UCSD-AML1 (cell line): ENCODE data around the gene TBL3.

Experiments used
- DNase-seq: peaks from one replicate; lab custom pipeline; 2025; ENCODE audit not compliant: unreplicated experiment; lab: John Stamatoyannopoulos, UW

Gene TBL3

GRCh38 chr16:2013527-2013926 lies 41.7 kb downstream of the TBL3 start:
- no peak for DNase-seq

- DNase-seq, result no peak
Measured at GRCh38 chr16:2015117-2015946, 43.5 kb downstream of the TBL3 start.

GRCh38 chr16:2015947-2016208 lies 44.0 kb downstream of the TBL3 start:
- DNase-seq, result no peak

GRCh38 chr16:2016407-2016922 lies 44.6 kb downstream of the TBL3 start:
- DNase-seq, result no peak

- DNase-seq, result no peak
Measured at GRCh38 chr16:2019518-2019920, 47.7 kb downstream of the TBL3 start, which contains the start of gene NPW. TSS of gene NPW (plus strand) at chr16:2019785.

GRCh38 chr16:2019921-2020831 lies 48.3 kb downstream of the TBL3 start:
- DNase-seq, result no peak

- DNase-seq, result peak; percentile 74
Measured at GRCh38 chr16:2022723-2023091, 50.9 kb downstream of the TBL3 start.

GRCh38 chr16:2023092-2024031 lies 51.5 kb downstream of the TBL3 start:
- peak; percentile 96 for DNase-seq

- DNase-seq, result no peak
Measured at GRCh38 chr16:2024032-2024420, 52.2 kb downstream of the TBL3 start.

- DNase-seq, result no peak
Measured at GRCh38 chr16:2025251-2025650, 53.4 kb downstream of the TBL3 start.

- no peak for DNase-seq
Measured at GRCh38 chr16:2025878-2026460, 54.1 kb downstream of the TBL3 start.

GRCh38 chr16:2026461-2027023 lies 54.7 kb downstream of the TBL3 start, which contains the start of gene NHERF2:
TSS of gene NHERF2 (plus strand) at chr16:2026902. CDS start at chr16:2027006, 104 bp downstream.
- peak; percentile 52 for DNase-seq

GRCh38 chr16:2027024-2028010 lies 55.5 kb downstream of the TBL3 start:
- peak; percentile 50 for DNase-seq

GRCh38 chr16:2028146-2028545 lies 56.3 kb downstream of the TBL3 start:
- DNase-seq, result no peak

- no peak for DNase-seq
Measured at GRCh38 chr16:2028620-2029220, 56.9 kb downstream of the TBL3 start.

GRCh38 chr16:2029350-2029749 lies 57.5 kb downstream of the TBL3 start:
- DNase-seq, result no peak

- DNase-seq, result no peak
Measured at GRCh38 chr16:2030036-2030435, 58.2 kb downstream of the TBL3 start.

GRCh38 chr16:2031081-2031577 lies 59.3 kb downstream of the TBL3 start:
- DNase-seq, result no peak
